K562 (cell line): ENCODE results near the gene SMIM3. TPM values are rescaled to one million over a fixed set of nuclear protein-coding genes. Genes with fewer than 3 reads are reported as not detected.
A peak's percentile ranks its signal among the peaks of the same experiment; 100 is the strongest.

Experiments used
- CHD7 ChIP-seq: fragments of 200-600 bp; sonication (generic); IDR thresholded peaks from one replicate; pipeline ENCODE4 v1.6.1; 2012; ENCODE audit warnings: mild to moderate bottlenecking, low read depth, low read length, inconsistent platforms
- HBP1 ChIP-seq: fragments of 450-650 bp; formaldehyde crosslinking; IDR thresholded peaks from 2 replicates; pipeline ENCODE4 v1.4.0; 2022; ENCODE audit warnings: missing genetic modification characterization
- POLR2A ChIP-seq: fragments of 450-650 bp; conservative IDR thresholded peaks from 2 replicates; pipeline ENCODE4 v1.6.1; 2016
- SLC30A9 ChIP-seq: fragments of 250-450 bp; sonication (Bioruptor Pico); IDR thresholded peaks from 2 replicates; pipeline ENCODE4 v1.8.0; 2022; ENCODE audit warnings: mild to moderate bottlenecking, moderate library complexity
- ZBTB17 ChIP-seq: fragments of 450-650 bp; formaldehyde crosslinking; IDR thresholded peaks from 2 replicates; pipeline ENCODE4 v1.4.0; 2020; ENCODE audit warnings: mild to moderate bottlenecking
- ZHX1 ChIP-seq: fragments of 150-350 bp; conservative IDR thresholded peaks from 2 replicates; pipeline ENCODE4 v1.6.1; 2014; ENCODE audit warnings: low read length
- ZNF449 ChIP-seq: fragments of 250-450 bp; sonication (Bioruptor Pico); IDR thresholded peaks from 2 replicates; pipeline ENCODE4 v1.8.0; 2022; ENCODE audit warnings: moderate library complexity, mild to moderate bottlenecking, inconsistent platforms
- polyA plus RNA-seq, 8 experiments: library from polyadenylated mRNA; depleted of rRNA in 4 of 8; stranded (reverse) in 5 of 8; unstranded in 3 of 8; fragments of >200 nt; fragmentation: Nextera tagmentation in 2 of 8; fragmentation: Illumina TruSeq in 1 of 8; extraction: Ambion mirVana in 2 of 8; extraction: Trizol in 1 of 8; gene quantifications; 2 replicates each; pipeline versions ENCODE4 v1.2.1 to v1.2.3, GENCODE V29; 2011 to 2014; ENCODE audit warnings: inconsistent platforms in 1 of 8, missing spikeins in 1 of 8
- total RNA-seq, 7 experiments: library from RNA; depleted of rRNA in 6 of 7; stranded (reverse); fragments of >200 nt in 6 of 7; fragmentation: Illumina TruSeq in 2 of 7; extraction: Trizol in 2 of 7; gene quantifications; 2 replicates each; pipeline versions ENCODE4 v1.2.1 to v1.2.3, GENCODE V29; 2011 to 2021; ENCODE audit warnings: low replicate concordance in 1 of 7
- TF ChIP-seq, protein P1 (sequence below): sonication (generic); formaldehyde crosslinking; IDR thresholded peaks from 2 replicates; pipeline ENCODE4 v1.8.0; 2022; ENCODE audit warnings: mild to moderate bottlenecking, low read depth, missing genetic modification reagents

SMIM3 gene
- total and polyA plus RNA-seq, 9 of the 15 experiments (the other 6 are each of a cell fraction or from before 2014, with no cell fraction given), result 4.1 to 27.7 (median 13.6) TPM

DNA sequence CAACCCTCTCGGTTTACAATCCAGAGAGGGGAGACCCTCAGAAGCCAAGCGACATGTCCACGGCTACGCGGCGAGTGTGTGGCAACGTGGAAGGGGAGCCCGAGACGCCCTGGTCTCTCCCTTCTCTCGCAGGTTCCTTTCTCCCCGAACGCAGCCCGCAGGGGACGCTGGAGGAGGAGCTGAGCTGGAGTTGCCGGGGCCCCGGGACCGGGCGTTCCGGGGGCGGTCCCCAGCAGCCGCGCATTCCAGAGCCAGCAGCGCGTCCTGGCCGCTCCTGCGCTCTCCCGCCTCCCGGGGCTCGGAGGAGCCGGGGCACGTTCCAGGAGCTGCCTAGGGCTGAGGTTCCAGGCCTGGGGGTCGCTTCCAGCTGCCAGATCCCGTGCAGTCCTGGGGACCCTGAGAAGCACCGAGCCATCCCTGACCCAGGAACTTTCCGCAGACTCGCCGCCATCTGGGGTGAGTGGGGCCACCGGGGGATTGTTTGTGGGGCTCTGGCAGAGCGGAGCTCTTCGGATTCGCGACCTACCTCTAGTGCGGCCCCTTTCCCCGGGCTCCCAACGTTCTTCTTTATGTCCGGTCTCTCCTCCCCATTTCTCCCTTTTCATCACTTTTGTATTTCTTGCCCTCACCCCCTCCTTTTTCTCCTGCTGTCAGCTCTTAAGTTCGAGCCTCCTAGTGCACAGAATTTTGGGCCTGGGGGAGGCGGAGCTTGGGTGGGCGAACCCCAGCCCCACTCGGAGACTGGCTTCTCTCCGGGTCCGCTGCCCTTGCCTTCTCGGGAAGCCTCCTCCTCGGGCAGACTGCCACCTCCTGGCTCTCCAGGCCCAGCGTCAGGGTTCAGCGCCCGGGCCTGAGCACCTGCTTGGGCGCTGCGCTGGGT is at the start of gene SMIM3 (continued):
- TF ChIP-seq HBP1 (CRISPR knock-in tag) (no peak), ZNF449 (CRISPR knock-in tag) (no peak), SLC30A9 (CRISPR knock-in tag) (no peak), ZHX1 (no peak), CHD7 (no peak), ZBTB17 (CRISPR knock-in tag) (no peak), POLR2A (peak; percentile 67)
- TF ChIP-seq, protein P1, sequence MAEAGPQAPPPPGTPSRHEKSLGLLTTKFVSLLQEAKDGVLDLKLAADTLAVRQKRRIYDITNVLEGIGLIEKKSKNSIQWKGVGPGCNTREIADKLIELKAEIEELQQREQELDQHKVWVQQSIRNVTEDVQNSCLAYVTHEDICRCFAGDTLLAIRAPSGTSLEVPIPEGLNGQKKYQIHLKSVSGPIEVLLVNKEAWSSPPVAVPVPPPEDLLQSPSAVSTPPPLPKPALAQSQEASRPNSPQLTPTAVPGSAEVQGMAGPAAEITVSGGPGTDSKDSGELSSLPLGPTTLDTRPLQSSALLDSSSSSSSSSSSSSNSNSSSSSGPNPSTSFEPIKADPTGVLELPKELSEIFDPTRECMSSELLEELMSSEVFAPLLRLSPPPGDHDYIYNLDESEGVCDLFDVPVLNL, result no peak
